NCI-H1048 (cell line): ENCODE results near the gene PALLD.
"Not testable (repeated sequence)": the region's sequence is repeated elsewhere in the genome, so short reads cannot be mapped to it uniquely, and the experiment has no call there.

ENCODE experiments used
- DNase-seq: peaks from one replicate; lab custom pipeline; 2025; lab: John Stamatoyannopoulos, UW

PALLD gene

DNA sequence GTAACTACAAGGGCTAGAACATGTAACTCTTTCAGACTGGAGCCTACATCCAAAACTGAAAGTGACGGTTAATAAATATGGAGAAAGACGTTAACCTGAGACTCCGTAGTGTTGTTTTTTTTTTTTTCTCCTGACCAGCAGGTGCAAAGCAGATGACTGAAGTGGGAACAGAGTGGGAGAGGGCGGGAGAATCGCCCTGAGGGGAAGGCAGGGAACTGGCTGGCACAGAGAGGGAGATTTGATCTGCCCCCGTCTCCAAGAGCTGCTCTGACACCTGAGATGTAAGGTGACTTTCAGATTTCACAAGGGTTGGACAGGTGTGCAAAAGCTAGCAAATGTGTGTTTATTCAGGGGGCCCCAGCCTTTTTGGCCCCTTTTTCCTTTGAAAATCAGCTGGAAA, 180.2 kb downstream of the PALLD start:
- DNase-seq: no peak

GRCh38 chr4:168677879-168678278, 181.0 kb downstream of the PALLD start:
- DNase-seq: no peak

DNA sequence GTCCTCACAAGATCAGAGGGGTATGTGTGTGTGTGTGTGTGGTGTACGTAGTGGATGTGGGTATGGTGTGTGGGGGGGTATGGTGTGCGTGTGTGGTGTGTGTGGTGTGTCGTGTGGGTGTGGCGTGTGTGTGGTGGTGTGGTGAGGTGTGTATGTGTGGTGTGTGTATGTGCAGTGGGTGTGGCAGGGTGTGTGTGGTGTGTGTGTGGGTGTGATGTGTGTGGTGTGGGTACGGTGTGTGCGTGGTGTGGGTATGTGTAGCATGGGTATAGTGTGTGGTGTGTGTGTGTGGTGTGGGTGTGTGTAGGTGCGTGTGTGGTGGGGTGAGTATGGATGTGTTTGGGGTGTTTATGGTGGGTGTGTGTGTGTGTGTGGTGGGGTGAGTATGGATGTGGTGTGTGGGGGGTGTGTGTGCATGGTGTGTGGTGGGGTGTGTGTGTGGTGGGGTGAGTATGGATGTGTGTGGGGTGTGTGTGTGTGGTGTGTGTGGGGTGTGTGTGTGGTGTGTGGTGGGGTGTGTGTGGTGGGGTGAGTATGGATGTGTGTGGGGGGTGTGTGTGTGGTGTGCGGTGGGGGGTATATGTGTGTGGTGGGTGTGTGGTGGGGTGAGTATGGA, 182.0 kb downstream of the PALLD start:
- DNase-seq: no peak

DNA sequence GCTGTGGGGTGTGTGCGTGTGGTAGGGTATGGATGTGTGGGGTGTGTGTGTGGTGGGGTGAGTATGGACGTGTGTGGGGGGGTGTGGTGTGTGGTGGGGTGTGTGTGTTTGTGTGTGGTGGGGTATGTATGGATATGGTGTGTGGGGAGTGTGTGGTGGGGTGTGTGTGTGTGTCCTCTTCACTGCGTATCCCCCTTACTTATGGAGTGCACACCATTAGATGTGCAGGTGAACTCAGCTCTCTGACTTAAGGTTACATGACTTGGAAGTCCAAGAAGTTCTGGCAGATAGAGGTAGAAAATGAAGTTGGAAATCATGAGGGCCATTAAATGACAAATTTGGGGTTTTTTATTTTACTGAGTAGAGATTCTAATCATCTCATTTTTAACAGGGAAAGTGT, 182.5 kb downstream of the PALLD start:
- no peak for DNase-seq

DNA sequence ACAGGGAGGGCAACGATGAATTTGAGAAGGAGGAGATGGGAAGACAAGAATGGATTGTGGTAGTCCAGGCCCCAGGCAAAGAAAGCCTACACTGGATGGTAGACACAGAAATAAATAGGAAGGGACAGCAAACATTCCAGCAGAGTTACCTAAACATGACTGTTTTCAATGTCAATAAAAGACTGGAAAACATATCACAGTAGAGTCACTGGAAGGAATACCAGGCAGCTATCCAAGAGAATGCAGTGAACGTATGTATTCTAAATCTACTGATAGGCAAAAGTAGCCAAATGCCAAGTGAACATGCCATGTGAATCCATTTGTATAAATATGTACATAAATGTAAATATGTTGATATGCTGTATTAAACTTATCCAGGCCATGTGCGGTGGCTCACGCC, 183.0 kb downstream of the PALLD start:
- DNase-seq: no peak

- no peak for DNase-seq
Measured at GRCh38 chr4:168682898-168683500, 186.1 kb downstream of the PALLD start.

- no peak for DNase-seq
Measured at GRCh38 chr4:168683595-168683994, 186.7 kb downstream of the PALLD start.

GRCh38 chr4:168685136-168685809, 188.4 kb downstream of the PALLD start:
- DNase-seq: no peak

- DNase-seq: no peak
Measured at GRCh38 chr4:168688584-168688983, 191.7 kb downstream of the PALLD start.

DNA sequence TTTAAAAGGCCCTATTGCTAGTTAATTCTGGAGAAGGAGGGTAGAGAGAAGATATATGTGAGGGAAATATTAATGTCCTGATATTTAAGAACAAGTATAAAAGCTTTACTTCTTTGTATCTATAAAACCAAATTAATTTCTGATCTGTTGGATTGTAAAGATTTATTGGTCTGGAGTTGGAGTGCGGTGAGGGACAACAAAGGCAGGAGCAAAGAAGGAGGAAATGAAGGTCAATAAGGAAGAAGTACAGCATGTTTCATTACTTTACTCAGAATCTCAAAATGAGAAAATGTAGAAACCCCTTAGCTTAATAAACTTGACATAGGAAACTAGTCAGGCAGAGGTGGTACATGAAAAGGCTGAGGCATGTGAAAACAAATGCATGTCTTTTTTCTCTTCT, 192.9 kb downstream of the PALLD start:
- no peak for DNase-seq

DNA sequence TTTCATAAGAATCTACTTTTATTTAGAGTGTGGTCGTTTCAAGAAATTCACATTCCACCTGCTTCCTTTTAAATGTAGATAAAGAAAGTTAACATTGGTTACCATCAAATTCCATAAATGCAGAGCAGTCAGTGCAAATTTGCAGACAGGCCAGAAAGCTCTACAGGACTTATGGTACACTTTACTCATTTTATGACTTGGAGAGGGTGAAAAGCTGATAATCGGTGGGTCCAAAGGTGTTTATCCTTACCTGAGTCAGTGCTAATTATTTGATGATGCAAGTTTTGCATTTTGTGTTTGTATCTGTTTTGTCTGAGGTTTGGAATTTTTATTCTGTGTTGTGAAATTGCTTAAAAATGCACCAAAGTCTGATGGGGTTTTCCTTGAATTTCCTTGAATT, 193.3 kb downstream of the PALLD start:
- DNase-seq: no peak

DNA sequence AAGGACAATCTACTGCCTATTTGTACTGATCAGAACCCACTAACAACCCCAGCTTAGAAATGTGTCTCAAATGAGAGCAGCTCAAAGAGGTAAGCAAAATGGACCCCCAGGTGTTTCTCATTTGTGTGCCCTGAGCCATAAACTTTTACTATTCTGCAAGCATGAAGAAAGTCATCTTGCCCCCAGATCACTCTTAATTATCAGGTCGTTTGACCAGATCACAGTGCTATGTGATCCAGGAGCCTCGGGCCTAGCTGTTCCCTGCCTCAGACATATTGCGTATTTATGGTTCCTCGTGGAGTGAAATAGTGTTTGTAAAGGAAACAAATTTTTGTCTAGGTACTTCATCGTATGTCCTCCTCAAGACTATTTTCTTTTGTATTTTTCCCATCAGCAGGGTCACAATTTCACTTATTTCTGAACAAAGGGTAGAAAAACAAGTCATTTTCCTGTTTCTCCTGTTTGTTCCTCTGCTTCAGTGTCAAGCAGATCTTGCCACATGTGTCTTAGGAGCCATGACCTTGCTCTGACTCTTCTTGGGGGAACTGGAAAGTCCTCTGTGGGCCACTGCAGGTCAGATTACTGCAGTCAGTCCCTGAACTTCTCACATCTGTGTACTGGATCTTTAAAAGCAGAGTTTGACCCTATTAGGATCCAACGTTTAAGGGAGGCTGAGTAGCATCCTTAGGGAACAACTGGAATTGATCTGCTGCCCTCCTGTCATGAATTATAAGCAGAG, 194.9 kb downstream of the PALLD start:
- DNase-seq: no peak

GRCh38 chr4:168693750-168694490, 197.1 kb downstream of the PALLD start:
- DNase-seq: no peak

DNA sequence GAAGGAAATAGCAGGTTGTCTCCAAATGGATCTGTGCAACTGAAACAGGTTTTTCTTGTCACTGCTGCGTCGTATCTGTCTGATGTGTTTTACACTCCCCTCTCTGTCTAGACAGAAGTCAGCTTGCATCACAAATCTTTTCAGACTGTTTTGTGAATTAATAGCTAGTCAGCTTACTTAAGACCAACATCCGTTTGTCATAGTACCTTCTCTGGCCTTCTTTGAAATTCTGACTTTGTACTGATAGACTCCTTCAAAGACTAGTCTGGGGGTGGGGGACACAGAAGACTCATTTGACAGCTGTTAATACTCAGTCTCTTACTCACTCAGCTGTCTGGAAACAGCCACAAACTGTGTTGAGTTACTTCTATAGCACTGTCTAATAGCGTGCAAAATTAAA, 197.8 kb downstream of the PALLD start:
- no peak for DNase-seq

DNA sequence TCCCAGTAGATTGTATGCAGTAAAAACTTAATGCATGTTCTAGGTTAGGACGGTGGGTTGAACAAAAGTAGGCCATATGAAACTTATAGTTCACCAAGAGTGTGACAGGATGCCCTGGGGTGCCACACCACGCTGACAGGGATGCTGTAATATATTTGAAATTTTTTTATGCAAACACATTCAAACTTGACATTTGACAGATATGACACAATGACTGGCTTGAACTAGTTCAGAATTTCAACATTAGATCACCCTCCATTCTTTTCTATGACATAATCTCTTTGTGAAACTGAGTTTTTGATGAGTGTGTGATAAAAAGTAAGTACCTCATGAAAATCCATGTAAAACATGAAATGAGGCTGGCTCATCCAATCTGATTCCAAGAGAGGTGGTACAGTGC, 198.4 kb downstream of the PALLD start:
- no peak for DNase-seq

GRCh38 chr4:168696280-168696679, 199.4 kb downstream of the PALLD start:
- DNase-seq: no peak

GRCh38 chr4:168696826-168697225, 200.0 kb downstream of the PALLD start:
- DNase-seq: no peak

DNA sequence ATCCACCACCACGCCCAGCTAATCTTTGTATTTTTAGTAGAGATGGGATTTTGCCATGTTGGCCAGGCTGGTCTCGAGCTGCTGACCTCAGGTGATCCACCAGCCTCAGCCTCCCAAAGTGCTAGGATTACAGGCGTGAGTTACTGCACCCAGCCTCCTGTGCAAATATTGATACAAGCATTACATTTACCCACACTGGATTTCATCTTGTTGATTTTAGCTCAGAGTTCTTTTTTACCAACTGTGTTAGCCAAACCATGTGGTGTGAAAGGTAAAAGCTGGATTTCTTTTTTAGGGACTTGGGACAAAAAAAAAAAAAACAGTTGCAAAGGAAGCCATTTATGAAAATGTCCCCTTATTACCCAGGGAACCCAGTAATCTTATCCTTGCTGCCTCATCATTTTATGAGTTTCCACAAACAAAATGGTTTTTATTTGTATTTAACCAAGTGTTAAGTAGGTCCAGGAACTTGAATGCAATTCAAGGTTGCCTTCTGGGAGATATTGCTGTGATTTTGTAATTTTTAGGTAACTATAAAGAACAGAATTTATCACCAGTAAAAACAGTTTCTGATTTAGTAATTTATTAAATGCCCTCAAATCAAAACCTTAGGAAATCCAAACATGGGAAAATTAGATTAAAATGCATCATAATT, 202.5 kb downstream of the PALLD start:
- DNase-seq: no peak

DNA sequence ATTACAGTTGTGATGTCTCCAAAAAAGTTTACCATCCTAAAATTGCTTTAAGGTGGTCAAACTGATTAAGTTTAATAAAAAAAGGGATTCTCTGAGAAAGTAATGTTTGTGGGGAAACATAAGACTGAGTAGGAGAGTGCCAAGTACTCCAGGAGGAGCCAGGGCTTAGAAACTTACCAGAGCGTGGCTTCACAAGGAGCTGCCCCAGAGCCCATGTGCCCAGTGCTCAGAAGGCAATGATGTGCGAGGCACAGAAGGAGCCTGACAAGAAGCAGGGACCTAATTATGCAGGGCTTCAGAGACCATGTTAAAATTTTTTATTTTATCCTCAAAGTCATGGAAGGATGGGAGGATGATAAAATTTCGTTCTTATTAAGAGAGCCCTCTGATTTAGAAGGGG, 204.2 kb downstream of the PALLD start:
- no peak for DNase-seq

GRCh38 chr4:168702581-168703087, 205.8 kb downstream of the PALLD start:
- DNase-seq: not testable (repeated sequence)

GRCh38 chr4:168705121-168705520, 208.3 kb downstream of the PALLD start:
- no peak for DNase-seq

GRCh38 chr4:168707205-168707604, 210.4 kb downstream of the PALLD start:
- no peak for DNase-seq
